Ramos (cell line): Measurements from ENCODE around the gene MED27.

ENCODE experiments used
- in situ Hi-C: fragments of 300-500 bp; cut with MboI; formaldehyde crosslinking; loops from one replicate; pipeline ENCODE4 v1.14.3; 2022; ENCODE audit warnings: low sequenced_read_pairs; ENCODE audit not compliant: unreplicated experiment

The MED27 gene

DNA sequence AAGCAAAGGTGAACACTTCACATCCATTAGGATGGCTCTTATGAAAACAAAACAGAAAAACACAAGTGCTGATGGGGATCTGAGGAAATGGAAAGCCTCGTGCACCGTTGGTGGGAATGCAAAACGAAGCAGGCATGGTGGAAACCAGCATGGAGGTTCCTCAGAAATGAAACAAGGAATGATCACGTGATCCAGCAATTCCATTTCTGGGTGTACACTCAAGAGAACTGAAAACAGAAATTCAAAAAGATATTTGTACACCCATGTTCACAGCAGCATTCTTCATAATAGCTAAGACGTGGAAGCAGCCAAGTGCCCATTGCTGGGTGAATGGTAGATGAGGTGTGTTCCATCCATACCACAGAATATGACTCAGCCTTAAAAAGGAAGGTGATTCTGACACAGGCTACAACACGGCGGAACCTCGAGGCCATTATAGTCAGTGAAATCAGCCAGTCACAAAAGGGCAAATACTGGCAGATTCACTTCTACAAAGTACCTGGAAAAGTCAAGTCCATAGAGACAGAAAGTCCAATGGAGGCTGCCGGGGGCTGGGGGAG, 252.6 kb downstream of the MED27 start:
- in situ Hi-C loops = no loop called here

DNA sequence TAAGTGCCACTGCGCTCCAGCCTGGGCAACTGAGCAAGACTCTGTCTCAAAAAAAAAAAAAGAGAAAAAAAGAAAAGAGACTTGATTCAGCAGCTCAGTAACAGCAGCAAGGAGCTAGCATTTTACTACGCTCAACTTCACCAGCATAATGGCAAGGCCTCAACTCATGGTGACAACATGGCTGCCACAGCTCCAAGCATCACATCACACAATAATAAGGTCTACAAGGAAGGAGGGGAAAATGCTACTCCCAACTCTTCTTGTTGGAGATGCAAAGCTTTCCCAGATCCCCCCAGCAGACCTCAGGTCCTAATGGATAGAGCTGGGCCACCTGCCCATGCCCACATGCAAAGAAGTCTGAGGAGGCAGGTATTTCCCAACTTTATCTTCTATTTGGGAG, 253.6 kb downstream of the MED27 start:
- in situ Hi-C loops = no loop called here

DNA sequence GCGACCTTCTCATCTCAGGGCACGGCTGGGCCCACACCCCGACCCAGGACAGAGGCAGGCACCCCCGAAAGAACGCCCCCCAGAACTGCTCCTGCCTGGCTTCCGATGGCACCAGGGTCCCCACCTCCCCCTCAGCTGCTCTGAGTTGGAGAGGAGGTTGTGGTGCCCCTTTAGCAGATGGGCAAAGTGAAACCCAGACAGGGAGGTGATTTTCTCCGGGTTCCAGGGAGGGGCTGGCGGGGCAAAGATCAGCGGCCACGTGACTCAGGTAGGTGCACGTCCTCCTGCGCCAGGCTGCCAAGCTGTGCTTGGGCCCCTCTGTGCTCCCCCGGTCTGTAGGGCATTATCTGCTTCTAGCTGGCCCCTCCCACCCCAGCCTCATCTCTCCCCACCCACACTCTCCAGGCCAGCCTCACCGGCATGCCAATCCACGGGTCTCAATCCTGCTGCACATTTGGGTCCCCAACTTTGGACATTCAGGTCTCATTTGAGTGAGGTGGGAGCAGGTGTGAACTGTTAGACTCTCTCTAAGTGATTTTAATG, 254.6 kb downstream of the MED27 start:
- in situ Hi-C loops = no loop called here

DNA sequence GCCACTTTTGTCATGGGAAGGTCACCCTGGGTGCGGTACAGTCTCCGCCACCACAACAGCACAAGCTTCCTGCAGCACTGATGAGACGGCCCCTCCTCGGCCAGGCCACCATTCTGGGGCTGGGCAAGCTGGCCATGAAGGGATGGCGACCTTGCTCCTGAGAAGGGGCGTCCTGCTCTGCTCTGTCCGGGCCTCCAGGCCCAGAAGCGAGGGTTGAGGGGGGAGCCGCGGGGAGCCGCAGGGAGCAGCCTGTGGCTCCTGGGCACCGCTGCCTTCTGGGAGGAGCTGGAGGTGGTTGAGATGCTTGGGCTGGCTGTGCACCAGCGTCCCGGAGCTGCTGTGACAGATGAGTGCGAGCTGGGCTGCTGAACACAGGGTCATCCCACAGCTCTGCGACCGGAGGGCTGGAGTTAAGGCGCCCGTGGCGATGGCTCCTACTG, 255.5 kb downstream of the MED27 start:
- in situ Hi-C loops = no loop called here

DNA sequence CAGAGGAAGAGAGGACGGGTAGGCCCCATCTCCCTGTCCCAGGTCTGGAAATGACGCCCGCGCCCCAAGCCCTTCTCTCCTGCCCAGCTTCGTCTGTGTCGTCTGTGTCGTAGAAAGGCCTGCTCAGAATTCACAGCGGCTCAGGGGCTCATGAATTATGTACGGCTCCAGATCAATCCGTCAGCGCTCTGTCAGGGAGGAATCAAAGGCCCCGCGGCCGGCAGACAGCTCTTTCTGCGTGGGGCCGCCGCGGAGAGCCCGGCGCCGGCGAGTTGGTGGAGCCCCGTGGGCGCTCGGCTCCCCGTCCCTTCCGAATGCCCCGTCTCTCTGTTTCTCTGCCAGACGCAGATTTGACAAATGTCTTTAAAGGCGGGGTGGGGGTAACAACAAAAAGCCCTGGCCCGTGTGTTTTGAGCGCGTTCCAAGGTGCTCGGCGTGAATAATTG, 255.9 kb downstream of the MED27 start:
- in situ Hi-C loops = no loop called here

DNA sequence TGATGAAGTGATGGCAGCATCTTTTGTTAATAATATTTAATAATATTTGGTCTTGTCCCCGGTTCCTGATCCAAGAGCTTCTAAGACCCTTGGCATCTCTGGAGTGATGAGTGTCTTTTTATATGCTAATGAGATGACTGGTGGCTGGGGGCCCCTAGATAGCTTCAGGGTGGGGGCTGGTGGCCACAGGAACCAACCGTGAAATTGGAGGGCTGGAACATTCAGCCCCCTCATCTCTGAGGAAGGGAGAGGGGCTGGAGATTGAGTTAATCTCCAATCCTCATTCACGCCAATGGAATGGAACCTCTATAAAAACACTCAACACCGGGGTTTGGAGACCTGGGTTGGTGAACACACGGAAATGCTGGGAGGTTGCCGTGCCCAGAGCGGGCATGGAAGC, 261.6 kb downstream of the MED27 start:
- in situ Hi-C loops = no loop called here

DNA sequence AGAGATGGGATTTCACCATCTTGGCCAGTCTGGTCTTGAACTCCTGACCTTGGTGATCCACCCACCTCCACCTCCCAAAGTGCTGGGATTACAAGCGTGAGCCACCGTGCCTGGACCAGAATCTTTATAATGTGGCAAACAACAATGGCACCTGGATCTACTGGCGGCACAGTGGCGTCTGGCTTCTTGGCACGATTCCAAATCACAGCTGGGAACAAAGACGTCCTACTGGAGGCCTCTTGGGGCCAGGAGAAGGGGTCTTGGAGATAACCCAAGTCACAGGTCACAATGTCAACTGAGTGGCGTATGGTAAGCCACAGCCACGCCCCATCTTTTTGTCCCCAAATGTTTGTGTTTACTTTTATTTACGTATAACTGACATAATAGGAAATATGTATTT, 262.0 kb downstream of the MED27 start:
- in situ Hi-C loops = no loop called here

DNA sequence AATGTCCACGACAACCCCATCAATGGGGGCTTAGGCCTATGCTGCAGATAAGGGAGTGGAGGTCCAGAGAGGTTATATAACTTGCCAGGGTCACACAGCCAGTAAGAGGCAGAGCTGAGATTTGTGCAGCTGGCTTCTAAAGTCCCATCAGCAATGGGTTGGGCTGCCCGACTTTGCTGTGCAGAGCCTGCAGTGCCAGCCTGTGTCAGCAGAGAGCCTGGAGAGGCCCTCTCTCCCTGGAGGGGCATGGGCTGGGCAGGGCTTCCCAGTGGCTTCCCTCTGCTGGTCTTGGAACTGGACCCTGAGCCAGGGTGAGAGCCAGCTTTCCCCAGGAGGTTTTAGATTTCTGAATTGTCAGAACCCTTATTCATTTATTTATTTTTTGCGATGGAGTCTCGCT, 262.6 kb downstream of the MED27 start:
- in situ Hi-C loops = no loop called here

DNA sequence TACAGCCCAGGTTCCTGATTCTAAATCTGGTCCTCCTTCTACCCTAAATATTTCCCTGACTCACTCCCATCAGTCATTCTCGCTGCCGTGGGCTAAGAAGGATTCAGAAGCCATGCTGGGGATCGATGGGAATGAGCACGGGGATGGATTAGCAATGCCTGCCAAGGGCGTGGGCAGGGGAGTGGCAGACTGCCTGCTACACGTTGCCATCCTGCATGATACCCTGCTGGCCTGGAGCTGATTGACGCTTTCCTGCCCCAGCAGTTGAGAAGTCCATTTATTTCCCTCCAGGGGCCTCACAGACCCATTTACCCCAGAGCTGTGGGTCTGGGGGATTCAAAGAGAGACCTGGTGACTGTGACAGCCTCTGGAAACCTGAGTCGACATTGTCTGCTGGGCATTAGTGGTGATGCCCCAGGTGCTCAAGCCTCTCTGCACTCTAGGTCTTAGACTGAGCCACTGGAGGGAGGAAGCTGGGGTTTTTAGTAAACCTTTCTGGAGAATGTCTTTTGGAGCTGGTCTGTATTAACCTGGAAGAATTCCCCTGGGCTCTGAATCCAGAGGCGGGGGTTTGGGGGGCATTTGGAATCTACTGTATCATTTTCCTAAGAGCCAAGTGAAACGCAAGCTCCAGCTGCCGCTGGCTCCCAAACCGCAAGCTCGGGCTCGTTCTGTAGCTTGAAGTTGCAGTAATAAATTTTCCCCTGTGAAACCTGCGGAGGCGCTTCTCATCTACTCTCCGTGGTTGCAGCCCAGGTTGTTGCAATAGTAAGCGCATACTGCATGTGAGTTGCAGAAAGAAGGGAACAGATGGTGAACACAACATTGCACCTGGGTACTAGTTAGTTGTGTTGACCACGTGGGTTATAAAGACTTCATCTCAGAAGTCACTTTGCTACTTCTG, 263.4 kb downstream of the MED27 start:
- in situ Hi-C loops = no loop called here

DNA sequence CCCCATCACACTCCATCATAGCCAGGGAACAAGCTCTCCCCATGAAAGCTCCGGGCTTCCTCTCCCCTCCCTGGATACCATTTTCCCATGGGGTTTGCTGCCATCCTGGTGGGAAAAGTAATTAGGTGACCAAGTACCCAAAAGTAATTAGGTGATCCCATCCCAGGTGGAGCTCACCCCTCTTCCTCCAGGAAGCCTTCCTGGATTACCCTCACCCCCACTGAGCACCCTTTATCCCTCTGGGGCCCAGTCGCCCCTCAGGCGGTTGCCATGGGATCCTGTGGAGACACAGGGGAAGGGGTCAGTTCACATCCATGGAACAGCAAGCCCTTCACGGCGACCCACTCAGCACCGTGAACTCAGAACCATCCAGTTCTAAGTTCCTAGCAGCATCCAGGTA, 265.0 kb downstream of the MED27 start:
- in situ Hi-C loops = no loop called here

DNA sequence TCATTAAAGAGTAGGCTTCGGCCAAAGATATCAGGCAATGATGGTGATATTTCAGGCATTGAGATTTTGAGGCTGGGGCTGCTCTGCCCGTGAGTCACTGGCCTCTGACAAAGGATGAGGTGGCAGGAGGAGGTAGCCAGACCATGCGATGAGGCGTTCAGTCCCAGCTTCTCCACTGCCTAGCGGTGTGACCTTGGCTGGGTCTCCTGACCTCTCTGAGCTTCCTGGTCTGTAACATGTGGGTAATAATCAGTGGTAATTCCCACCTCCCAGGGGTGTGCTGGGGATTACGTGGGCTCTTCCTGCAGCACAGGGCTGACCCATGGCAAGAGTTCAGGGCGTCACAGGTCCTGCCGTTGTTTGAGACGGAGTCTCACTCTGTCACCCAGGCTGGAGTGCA, 266.6 kb downstream of the MED27 start:
- in situ Hi-C loops = no loop called here

DNA sequence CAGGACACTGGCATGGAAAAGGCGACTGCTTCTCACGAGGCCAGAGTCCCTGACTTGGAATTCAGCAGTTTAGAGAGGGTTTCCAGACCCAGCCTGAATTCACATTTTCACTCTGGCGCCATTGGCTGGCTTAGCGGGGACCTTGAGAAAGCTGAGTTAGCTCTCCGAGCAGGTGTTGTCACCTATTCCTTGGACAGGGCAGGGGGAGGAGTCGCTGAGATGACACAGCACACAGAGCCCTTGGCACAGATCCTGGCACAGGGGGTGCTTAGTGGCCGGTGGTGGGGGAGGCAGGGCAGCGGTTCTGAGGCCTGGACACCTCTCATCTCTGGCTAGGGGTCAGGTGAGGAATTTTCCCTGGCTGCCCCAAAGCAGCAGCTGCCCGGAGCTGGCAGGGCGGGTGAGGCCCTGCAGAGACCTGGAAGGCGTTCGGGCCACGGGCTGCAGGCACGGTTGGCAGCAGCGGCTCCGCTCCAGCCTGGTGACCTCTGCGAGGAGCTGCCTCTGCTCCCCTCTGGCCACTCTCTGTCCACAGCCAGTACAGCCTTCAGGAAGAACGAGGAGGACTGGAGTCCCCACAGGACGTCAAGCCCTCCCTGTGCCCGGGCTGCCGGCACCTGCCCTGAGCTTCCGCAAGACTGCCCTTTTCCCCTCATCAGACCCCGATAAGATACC, 267.4 kb downstream of the MED27 start:
- in situ Hi-C loops = no loop called here

DNA sequence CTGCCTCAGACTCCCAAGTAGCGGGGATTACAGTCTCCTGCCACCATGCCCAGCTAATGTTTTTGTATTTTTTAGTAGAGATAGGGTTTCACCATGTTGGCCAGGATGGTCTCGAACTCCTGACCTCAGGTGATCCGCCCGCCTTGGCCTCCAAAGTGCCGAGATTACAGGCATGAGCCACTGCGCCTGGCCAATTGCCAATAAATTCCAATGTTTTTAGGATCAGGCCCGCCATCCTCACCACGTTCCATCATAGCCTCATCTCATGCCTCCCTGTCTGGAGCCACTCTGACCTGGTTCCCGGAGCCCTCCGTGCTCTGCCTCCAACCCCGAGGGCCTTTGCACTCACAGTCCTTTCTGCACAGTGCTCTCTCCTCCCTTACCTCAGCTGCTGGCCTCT, 268.3 kb downstream of the MED27 start:
- in situ Hi-C loops = no loop called here

DNA sequence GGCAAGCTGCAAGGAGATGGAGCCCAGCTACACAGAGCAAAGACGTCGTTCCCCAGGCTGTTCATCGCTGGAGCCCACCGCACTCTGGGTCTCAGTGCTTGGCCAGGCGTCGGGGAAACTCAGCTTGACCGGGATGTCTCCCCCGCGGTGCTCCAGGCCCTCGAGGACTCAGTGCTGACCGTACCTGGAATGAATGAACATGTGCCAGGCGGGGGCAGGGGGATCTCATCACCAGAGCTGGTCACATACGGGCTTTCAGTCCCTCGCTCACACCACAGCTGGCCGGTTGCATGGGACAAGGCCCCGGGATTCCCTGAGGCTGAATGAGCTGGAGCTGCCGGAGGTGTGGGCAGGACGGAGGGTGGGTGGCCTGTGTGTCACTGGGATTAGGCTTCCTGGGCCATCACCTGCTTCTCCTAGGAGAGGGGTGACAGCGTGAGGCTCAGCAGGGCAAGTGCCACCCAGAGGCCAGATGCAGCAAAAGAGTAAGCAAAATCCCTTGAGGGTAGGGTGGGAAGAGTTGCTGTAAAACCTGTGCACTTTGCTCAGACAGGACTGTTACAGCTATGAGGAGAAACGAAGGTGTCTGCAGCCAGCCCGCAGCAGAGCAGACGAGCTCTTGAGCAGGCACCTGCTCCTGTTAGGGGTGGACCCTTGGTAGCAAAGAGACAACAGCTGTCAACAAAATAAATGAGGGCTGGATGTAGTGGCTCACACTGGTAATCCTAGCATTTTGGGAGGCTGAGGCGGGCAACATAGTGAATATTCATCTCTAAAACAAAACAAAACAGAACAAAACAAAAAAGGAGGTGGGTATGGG, 269.1 kb downstream of the MED27 start:
- in situ Hi-C loops = no loop called here
